Fibroblast of skin of scalp (primary cell): ENCODE results near the gene CCDC106.

ENCODE experiments used
- DNase-seq: peaks from one replicate; pipeline ENCODE4 v3.0.0-alpha.2; 2013

Gene CCDC106

GRCh38 chr19:55614711-55615542, 33.1 kb upstream of the CCDC106 start:
- DNase-seq: no peak

DNA sequence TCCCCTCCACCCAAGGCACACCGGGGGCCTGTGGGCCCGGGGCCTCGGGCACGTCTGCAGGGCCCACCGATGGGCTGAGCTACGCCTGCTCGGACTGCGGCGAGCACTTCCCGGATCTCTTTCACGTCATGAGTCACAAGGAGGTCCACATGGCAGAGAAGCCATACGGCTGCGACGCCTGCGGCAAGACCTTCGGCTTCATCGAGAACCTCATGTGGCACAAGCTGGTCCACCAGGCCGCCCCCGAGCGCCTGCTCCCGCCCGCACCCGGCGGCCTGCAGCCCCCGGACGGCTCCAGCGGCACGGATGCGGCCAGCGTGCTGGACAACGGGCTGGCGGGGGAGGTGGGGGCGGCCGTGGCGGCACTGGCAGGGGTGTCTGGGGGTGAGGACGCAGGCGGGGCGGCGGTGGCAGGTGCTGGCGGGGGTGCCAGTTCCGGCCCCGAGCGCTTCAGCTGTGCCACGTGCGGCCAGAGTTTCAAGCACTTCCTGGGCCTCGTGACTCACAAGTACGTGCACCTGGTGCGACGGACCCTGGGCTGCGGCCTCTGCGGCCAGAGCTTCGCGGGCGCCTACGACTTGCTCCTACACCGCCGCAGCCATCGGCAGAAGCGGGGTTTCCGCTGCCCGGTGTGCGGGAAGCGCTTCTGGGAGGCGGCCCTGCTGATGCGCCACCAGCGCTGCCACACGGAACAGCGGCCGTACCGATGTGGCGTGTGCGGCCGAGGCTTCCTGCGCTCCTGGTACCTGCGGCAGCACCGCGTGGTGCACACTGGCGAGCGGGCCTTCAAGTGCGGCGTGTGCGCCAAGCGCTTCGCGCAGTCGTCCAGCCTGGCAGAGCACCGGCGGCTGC, 32.2 kb upstream of the CCDC106 start:
- no peak for DNase-seq

DNA sequence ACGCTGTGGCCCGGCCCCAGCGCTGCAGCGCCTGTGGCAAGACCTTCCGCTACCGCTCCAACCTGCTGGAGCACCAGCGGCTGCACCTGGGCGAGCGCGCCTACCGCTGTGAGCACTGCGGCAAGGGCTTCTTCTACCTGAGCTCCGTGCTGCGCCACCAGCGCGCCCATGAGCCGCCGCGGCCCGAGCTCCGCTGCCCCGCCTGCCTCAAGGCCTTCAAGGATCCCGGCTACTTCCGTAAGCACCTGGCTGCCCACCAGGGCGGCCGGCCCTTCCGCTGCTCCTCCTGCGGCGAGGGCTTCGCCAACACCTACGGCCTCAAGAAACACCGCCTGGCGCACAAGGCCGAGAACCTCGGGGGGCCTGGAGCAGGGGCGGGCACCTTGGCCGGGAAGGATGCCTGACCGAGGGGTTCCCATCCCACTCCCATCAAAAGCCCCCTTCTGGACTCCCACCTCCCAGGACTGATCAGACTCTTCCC, 31.6 kb upstream of the CCDC106 start:
- DNase-seq: no peak

GRCh38 chr19:55617426-55617825, 30.6 kb upstream of the CCDC106 start:
- no peak for DNase-seq

DNA sequence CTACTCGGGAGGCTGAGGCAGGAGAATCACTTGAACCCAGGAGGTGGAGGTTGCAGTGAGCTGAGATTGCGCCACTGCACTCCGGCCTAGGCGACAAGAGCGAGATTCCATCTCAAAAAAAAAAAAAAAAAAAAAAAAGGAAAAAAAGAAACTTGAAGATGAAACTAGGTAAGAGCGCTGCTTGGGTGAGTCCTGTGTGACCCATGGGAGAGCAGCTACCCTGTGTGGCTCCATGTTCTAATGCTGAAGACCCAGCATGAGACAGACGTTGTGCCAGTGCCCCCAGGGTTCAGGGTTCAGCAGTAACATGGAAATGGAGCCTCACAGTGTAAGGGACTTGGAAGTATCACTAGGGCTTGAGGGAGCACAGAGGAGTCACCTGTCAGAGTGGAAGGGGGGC, 29.6 kb upstream of the CCDC106 start:
- no peak for DNase-seq

DNA sequence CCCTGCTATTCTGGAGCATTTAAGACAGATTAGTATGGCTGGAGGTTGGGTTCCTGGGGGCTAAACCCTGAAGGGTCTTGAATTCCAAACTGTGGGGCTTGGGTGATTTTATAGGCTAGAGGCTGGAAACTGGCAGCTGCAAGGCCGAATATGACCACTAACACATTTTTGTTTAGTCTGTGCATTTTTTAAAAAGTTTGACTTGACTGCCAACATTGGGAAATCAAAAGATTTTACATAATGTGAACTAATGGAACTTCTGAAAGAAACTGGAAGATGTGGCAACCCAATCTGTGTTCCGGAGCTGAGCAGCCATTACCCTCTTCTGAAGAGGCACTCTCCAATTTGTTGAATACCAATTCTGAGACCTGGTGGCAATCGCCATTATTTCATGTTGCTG, 28.7 kb upstream of the CCDC106 start:
- no peak for DNase-seq

GRCh38 chr19:55620410-55621204, 27.4 kb upstream of the CCDC106 start:
- peak; percentile 59 for DNase-seq

GRCh38 chr19:55621205-55621672, 26.8 kb upstream of the CCDC106 start:
- no peak for DNase-seq

DNA sequence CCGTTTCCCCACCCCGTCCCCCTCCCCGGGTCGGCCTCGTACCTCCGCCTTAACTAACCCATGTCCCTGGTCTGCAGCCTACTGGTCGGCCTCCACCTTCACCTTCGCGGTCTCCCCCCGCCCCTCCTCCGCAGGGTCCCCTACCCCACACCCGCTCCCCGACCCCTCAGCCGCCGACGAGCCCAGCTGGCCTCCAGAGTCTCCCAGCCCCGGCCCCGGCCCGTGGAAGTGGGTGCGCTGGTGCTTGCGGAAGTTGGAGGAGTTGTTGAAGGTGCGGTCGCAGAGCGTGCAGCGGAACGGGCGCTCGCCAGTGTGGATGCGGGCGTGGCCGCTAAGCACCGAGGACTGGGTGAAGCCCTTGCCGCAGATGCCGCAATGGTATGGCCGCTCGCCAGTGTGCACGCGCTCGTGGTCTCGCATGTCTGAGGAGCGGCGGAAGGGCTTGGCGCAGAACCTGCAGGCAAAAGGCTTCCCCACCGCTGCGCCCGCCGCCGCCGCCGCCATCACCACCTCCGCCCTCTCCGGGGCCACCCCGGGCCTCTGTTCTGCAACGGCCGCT, 26.3 kb upstream of the CCDC106 start:
- DNase-seq: no peak

DNA sequence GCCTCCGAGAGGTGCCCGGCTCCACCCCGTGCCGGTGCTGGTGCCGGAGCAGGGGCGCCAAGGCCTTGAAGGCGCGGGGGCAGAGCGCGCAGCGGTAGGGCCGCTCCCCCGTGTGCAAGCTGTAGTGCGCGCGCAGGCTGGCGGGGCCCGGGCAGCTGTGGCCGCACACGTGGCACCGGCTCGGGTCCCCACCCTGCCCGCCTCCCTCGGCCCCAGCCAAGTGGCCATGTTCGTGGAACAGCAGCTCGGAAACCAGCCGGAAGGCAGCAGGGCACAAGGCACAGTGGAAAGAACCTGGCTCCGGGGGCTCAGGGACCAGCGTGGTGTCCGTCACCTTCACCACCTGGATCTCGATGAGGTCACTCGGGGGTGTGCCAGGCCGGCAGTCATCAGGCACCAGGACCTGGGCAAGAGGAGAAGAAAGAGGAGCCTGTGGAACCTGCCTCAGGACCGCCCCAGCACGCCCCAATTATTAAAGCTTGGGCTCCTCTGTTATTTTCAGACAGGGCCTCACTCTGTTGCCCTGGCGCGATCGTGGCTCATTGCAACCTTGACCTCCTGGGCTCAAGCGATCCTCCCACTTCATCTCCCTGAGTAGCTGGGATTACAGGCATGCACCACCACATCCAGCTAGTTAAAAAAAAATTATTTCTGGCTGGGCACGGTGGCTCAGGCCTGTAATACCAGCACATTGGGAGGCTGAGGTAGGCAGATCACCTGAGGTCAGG, 25.6 kb upstream of the CCDC106 start:
- no peak for DNase-seq

DNA sequence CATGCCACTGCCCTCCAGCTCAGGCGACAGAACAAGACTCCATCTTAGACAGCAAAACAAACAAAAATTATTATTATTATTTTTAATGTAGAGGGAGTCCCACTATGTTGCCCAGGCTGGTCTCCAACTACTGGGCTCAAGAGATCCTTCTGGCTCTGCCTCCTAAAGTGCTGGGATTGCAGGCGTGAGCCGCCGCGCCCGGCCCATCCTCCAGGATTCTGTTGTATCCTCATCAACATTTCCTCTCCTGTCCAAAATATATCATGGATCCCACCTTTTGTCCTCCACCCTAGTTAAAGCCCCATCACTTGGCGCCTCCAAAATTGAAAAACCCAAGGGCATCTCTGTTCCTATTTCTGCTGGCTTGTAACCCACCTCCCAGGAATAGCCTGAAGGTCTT, 24.9 kb upstream of the CCDC106 start:
- no peak for DNase-seq

DNA sequence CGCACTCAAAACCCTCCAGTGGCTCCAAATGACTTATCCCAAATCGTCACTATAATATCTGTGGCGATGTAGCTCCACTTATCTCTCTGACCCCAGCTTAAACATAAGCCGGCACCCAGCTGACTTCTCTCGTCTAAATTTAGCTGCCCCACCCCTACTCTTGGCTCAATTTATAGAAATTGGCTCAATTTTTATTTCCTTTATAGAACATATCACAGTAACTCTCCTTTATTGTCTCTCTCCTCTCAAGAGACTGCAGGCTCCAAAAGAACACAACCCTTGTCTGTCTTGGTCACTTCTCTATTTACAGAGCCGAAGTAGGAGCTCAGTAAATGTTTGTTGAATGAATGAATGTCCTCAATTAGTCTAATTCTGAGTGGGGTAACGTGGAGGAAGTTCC, 24.5 kb upstream of the CCDC106 start:
- DNase-seq: no peak

GRCh38 chr19:55624109-55625003, 23.7 kb upstream of the CCDC106 start, which contains the start of gene ZNF784:
Gene ZNF784 (minus strand): TSS chr19:55624566. CDS start chr19:55624561, 5 bp downstream.
- DNase-seq: peak; percentile 94

- DNase-seq: no peak
Observed at GRCh38 chr19:55625004-55625326, 23.0 kb upstream of the CCDC106 start.

- DNase-seq: no peak
Observed at GRCh38 chr19:55626350-55626749, 21.7 kb upstream of the CCDC106 start.

DNA sequence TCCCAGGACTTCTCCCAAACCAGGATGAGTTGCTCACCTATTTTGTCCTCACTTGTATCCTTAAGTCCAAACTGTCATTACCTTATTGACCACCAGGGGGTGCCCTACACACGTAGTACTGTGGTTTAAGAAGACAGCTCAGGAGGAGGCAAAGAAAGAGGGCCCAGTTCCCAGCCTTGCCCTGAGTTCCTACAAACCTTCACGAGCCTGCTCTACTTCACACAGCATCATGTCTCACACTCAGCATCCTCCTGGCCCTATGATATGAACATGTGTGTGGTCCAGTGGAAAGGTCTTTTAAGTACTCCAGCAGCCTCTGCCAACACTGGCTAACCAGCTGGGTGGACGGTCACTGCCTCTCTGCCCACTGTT, 15.6 kb upstream of the CCDC106 start:
- DNase-seq: peak; percentile 92

DNA sequence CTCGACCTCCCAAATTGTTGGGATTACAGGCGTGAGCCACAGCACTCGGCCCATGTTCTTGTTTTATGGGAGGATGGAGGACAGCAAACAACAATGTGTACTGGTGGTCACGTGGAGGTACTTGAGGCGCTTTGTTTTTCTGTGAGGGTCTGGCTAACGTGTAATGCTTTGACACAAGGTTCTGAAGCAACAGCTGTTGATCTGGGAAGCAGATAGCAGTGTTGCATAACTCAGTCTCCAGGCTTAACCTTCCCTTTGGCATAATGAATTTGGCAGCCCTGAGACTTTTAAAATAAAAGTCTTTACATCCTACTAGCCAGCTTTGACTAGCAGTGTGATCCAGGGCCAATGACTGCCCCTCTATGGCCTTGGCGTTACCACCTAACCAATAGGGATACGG, 14.2 kb upstream of the CCDC106 start:
- DNase-seq: no peak

DNA sequence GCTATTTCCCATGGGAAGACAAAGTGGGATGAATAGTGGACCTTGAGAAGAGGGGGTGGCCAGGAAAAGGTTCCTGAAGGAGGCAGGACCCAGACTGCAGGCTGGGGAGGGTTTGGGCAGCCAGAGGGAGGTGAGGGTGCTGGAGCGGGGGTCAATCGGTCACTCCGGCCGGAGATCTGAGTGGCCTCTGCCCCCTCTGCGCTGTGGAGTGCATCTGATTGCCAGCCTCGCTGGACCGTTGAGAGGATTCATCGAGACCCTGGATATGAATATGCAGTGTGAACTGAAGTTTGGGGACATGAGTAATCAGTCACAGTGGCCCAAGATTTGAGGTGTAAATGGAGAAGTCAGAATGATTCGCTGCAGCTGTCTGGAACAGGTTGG, 12.7 kb upstream of the CCDC106 start:
- DNase-seq: no peak

DNA sequence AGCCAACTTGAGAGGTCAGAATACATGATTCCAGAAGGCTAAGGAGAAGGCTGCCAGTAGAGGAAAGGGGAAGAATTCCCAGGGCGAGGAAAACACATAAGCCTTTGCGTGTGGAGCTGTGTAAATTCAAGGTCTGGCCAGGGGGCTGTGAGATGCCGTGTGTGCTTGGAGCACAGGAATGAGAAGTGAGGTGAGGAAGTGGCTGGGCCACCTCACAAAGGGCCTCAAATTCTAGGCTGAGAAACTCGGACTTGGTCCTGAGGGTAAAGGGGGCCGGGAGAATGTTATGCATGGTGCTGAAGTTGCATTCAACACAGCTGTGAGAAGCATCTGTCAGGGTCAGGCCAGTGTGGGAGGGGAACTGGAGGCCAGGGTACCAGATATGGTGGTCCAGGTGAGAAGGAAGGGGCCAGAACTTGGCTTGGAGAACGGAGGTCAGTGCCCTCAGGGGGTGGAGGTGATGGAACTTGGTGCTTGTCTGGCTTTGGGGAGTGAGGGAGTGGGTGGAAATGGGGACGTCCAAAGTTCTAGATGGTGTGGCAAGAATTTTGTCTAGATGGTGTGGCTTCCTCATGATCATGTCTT, 12.1 kb upstream of the CCDC106 start:
- DNase-seq: no peak

- no peak for DNase-seq
Observed at GRCh38 chr19:55636723-55637122, 11.3 kb upstream of the CCDC106 start.
